ENCODE results near the gene MAP3K15.

DNA sequence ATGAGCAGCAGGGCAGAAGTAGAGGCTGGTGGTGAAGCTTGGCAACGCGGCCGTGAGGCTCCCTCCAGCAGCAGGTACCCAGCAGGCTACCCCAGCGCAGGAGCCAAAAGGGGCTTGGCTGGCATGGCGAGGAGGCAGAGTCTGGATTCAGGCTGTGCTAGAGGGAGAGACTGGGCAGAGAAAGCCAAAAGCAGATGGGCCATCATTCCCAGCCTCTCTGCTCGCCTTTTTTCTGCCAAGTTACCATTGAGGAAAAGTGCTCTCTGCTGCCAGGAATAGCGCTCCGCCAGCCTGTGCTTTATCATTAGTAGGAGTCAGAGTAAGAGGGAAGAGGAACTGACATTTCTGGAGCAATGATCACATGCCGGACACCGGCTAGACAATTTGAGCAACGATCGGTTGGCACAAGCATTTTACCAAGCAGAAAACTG is 28.7 kb upstream of the MAP3K15 start:
- TF ChIP-seq POLR2A (IDR thresholded peaks at IDR 0.05; ENCODE audit: low read length) (no peak), GATA1 (IDR thresholded peaks at IDR 0.05; ENCODE audit: low read depth, low read length) (no peak)
